GM03348 (cell line): ENCODE data around the gene CFAP410.
A peak's percentile ranks its signal among the peaks of the same experiment; 100 is the strongest.

ENCODE experiments used
- DNase-seq: peaks from one replicate; pipeline ENCODE4 v3.0.0; 2012; ENCODE audit warnings: low spot score

The CFAP410 gene

GRCh38 chr21:44297525-44298290 lies 41.5 kb downstream of the CFAP410 start:
- DNase-seq = peak; percentile 93

GRCh38 chr21:44296916-44297315 lies 42.3 kb downstream of the CFAP410 start:
- no peak for DNase-seq

- no peak for DNase-seq
Observed at GRCh38 chr21:44296103-44296519, 43.1 kb downstream of the CFAP410 start.

- no peak for DNase-seq
Observed at GRCh38 chr21:44295646-44296045, 43.5 kb downstream of the CFAP410 start.

GRCh38 chr21:44295163-44295573 lies 44.0 kb downstream of the CFAP410 start:
- DNase-seq = no peak

GRCh38 chr21:44294391-44295162 lies 44.6 kb downstream of the CFAP410 start:
- peak; percentile 55 for DNase-seq

- no peak for DNase-seq
Observed at GRCh38 chr21:44293551-44294231, 45.5 kb downstream of the CFAP410 start.

- DNase-seq = no peak
Observed at GRCh38 chr21:44292812-44293195, 46.4 kb downstream of the CFAP410 start.

- peak; percentile 52 for DNase-seq
Observed at GRCh38 chr21:44291936-44292811, 47.0 kb downstream of the CFAP410 start.

- DNase-seq = no peak
Observed at GRCh38 chr21:44291078-44291935, 47.9 kb downstream of the CFAP410 start.

- no peak for DNase-seq
Observed at GRCh38 chr21:44290327-44291077, 48.7 kb downstream of the CFAP410 start.

GRCh38 chr21:44289381-44290010 lies 49.7 kb downstream of the CFAP410 start:
- no peak for DNase-seq

- no peak for DNase-seq
Observed at GRCh38 chr21:44288251-44289110, 50.7 kb downstream of the CFAP410 start.

- no peak for DNase-seq
Observed at GRCh38 chr21:44286716-44287632, 52.2 kb downstream of the CFAP410 start.

- DNase-seq = no peak
Observed at GRCh38 chr21:44286086-44286715, 53.0 kb downstream of the CFAP410 start.

- peak; percentile 62 for DNase-seq
Observed at GRCh38 chr21:44285138-44285992, 53.8 kb downstream of the CFAP410 start, which contains the start of gene AIRE. AIRE (plus strand) TSS chr21:44285876; CDS start chr21:44286007, 131 bp downstream.
